ENCODE measurements around the gene ZGPAT. TPM values are rescaled to one million over a fixed set of nuclear protein-coding genes. Genes with fewer than 3 reads are reported as not detected.

The ZGPAT gene
- total RNA-seq, 2 donors from 2014 or later = 28.8 to 29.5 TPM

DNA sequence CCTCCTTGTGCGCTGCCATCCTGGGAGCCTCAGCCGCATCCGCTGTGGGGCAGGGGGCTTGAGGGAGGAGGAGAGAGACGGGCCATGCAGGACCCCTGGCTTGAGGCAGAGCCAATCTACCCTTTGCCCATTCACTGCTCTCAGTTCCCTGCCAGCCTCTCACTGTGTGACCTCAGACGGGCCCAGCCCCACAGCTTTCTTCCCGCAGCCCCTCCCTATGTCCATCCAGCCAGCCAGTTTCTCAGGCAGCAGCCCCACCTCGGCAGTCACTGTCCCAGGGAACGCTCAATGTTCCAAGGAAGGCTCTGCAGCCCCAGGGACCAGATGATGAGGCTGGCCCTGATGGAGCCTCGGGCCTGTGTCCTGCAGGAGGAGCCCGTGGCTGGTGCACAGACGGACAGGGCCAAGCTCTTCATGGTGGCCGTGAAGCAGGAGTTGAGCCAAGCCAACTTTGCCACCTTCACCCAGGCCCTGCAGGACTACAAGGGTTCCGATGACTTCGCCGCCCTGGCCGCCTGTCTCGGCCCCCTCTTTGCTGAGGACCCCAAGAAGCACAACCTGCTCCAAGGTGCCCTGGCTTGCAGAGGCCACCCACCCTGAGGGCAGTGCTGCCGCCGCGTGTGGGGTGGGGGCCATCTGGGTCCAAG is 15.3 kb upstream of the ZGPAT start:
- no peaks in the 10 kb centered on the region for H3K4me1 ChIP-seq (ENCODE audit: control insufficient read depth, insufficient read depth, low read length)
- no peak for DNase-seq
- peaks cover 10% of the 10 kb centered on the region for H3K36me3 Mint-ChIP-seq (ENCODE audit: low read depth)
- H3K4me1 Mint-ChIP-seq = no peaks in the 10 kb centered on the region
- H3K9ac ChIP-seq (ENCODE audit: extremely low read depth, low read length, poor library complexity, severe bottlenecking) = no peak overlapping the region
- no peak overlapping the region for H3K4me3 Mint-ChIP-seq
- TF ChIP-seq CTCF (conservative IDR thresholded peaks at IDR 0.05) = no peak
- peak overlapping the region; percentile 35 for H3K27ac Mint-ChIP-seq
- H3K27ac ChIP-seq (ENCODE audit: low read depth, low read length) = peak overlapping the region; percentile 11
- H3K9me3 Mint-ChIP-seq = peaks cover 2% of the 10 kb centered on the region
- no peak overlapping the region for H3K4me3 ChIP-seq (ENCODE audit: low read length)
- H3K36me3 ChIP-seq (ENCODE audit: control insufficient read depth, insufficient read depth, low read length) = no peaks in the 10 kb centered on the region
- WGBS, 2 experiments (ENCODE audit: insufficient coverage in 1 of 2, insufficient read length in 1 of 2) = 90 to 91% methylated on average over 8 to 20 of the region's 20 CpGs
- H3K27me3 ChIP-seq (ENCODE audit: control insufficient read depth, insufficient read depth, low read length, poor library complexity, severe bottlenecking) = no peaks in the 10 kb centered on the region
- H3K27me3 Mint-ChIP-seq (ENCODE audit: insufficient read depth) = no peaks in the 10 kb centered on the region
- H3K9me3 ChIP-seq (ENCODE audit: control insufficient read depth, low read length) = no peaks in the 10 kb centered on the region

- H3K9me3 Mint-ChIP-seq = peaks cover 2% of the 10 kb centered on the region
- peak overlapping the region; percentile 11 for H3K27ac ChIP-seq (ENCODE audit: low read depth, low read length)
- H3K4me1 Mint-ChIP-seq = no peaks in the 10 kb centered on the region
- 93 to 95% methylated on average over 3 to 8 of the region's 10 CpGs for WGBS, 2 experiments (ENCODE audit: insufficient coverage in 1 of 2, insufficient read length in 1 of 2)
- H3K27me3 ChIP-seq (ENCODE audit: control insufficient read depth, insufficient read depth, low read length, poor library complexity, severe bottlenecking) = no peaks in the 10 kb centered on the region
- TF ChIP-seq CTCF (conservative IDR thresholded peaks at IDR 0.05) = no peak
- H3K4me3 Mint-ChIP-seq = no peak overlapping the region
- no peak for DNase-seq
- H3K9ac ChIP-seq (ENCODE audit: extremely low read depth, low read length, poor library complexity, severe bottlenecking) = no peak overlapping the region
- peaks cover 10% of the 10 kb centered on the region for H3K36me3 Mint-ChIP-seq (ENCODE audit: low read depth)
- H3K36me3 ChIP-seq (ENCODE audit: control insufficient read depth, insufficient read depth, low read length) = no peaks in the 10 kb centered on the region
- no peaks in the 10 kb centered on the region for H3K27me3 Mint-ChIP-seq (ENCODE audit: insufficient read depth)
- no peaks in the 10 kb centered on the region for H3K4me1 ChIP-seq (ENCODE audit: control insufficient read depth, insufficient read depth, low read length)
- no peaks in the 10 kb centered on the region for H3K9me3 ChIP-seq (ENCODE audit: control insufficient read depth, low read length)
- H3K27ac Mint-ChIP-seq = no peak overlapping the region
- H3K4me3 ChIP-seq (ENCODE audit: low read length) = no peak overlapping the region
These were observed 14.6 kb upstream of the ZGPAT start for GRCh38 chr20:63693083-63693732.

DNA sequence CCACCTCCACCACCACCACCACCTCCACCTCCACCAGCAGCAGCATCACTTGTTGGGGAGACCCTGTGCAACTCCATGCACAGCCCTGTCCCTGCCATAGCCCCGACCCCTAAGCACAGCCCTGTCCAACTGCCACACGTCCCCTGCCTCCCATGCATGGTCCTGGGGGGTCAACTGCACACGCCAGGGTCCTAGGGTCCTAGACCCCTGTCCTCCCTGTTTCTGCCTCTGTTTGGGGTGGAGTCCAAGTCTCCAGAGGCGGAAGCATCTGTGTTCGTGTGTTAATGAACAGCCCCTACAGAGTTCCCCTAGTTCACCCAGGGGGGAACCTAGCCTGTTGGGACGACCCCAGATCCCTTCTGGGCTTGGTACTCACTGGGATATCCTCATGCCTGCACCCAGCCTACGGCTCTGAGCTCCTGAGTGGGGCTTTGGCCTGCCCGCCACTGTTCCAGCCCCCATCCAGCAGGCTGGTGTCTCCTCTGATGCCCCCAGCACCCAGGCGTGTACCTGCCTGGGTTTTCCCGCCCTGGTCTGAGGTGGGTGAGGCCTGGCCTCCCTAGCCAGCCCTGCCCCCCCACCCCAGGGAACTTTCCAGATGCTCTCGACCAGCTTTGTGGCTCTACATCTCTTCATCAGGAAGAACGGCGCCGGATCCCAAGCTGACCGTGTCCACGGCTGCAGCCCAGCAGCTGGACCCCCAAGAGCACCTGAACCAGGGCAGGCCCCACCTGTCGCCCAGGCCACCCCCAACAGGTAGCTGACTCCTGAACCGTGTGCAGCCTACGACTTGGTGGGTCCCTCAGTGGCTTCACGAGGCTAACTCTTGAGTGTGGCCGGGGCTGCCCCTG is 13.9 kb upstream of the ZGPAT start:
- H3K4me3 Mint-ChIP-seq = no peak overlapping the region
- peaks cover 2% of the 10 kb centered on the region for H3K9me3 Mint-ChIP-seq
- H3K27ac Mint-ChIP-seq = no peak overlapping the region
- H3K27me3 Mint-ChIP-seq (ENCODE audit: insufficient read depth) = no peaks in the 10 kb centered on the region
- Histone ChIP-seq H3K4me1 (ENCODE audit: control insufficient read depth, insufficient read depth, low read length) (no peaks in the 10 kb centered on the region), H3K9me3 (ENCODE audit: control insufficient read depth, low read length) (no peaks in the 10 kb centered on the region), H3K36me3 (ENCODE audit: control insufficient read depth, insufficient read depth, low read length) (no peaks in the 10 kb centered on the region), H3K27me3 (ENCODE audit: control insufficient read depth, insufficient read depth, low read length, poor library complexity, severe bottlenecking) (no peaks in the 10 kb centered on the region), H3K9ac (ENCODE audit: extremely low read depth, low read length, poor library complexity, severe bottlenecking) (no peak overlapping the region), H3K27ac (ENCODE audit: low read depth, low read length) (no peak overlapping the region), H3K4me3 (ENCODE audit: low read length) (no peak overlapping the region)
- H3K36me3 Mint-ChIP-seq (ENCODE audit: low read depth) = peaks cover 10% of the 10 kb centered on the region
- TF ChIP-seq CTCF (conservative IDR thresholded peaks at IDR 0.05) = no peak
- WGBS, 2 experiments (ENCODE audit: insufficient coverage in 1 of 2, insufficient read length in 1 of 2) = 93 to 97% methylated on average over 15 to 21 of the region's 21 CpGs
- H3K4me1 Mint-ChIP-seq = no peaks in the 10 kb centered on the region
- no peak for DNase-seq
